Sigmoid colon (tissue), 7 donors: ENCODE measurements around the gene FAN1. TPM values are rescaled to one million over a fixed set of nuclear protein-coding genes. Genes with fewer than 3 reads are reported as not detected.

Experiments
- DNase-seq: peaks from one replicate; pipeline ENCODE4 v3.0.0-alpha.2; 2019
- H3K27ac ChIP-seq, 4 donors: fragments of 200-600 bp; sonication (generic); one replicate each; pipeline ENCODE4 v1.5.1; 2016 to 2019; ENCODE audit warnings: mild to moderate bottlenecking in 1 of 4
- H3K27me3 ChIP-seq, 3 donors: fragments of 200-600 bp; sonication (generic); one replicate each; pipeline ENCODE4 v1.5.1; 2019; ENCODE audit warnings: mild to moderate bottlenecking in 1 of 3
- H3K36me3 ChIP-seq, 4 donors: fragments of 200-600 bp; sonication (generic); one replicate each; pipeline ENCODE4 v1.5.1; 2016 to 2019
- H3K4me1 ChIP-seq, 4 donors: fragments of 200-600 bp; sonication (generic); one replicate each; pipeline ENCODE4 v1.5.1; 2017 to 2019
- H3K4me3 ChIP-seq, 4 donors: fragments of 200-600 bp; sonication (generic); one replicate each; pipeline ENCODE4 v1.5.1; 2017 to 2019; ENCODE audit warnings: mild to moderate bottlenecking in 2 of 4, moderate library complexity in 1 of 4
- H3K9me3 ChIP-seq, 4 donors: fragments of 200-600 bp in 3 of 4; sonication (generic) in 3 of 4; one replicate each; pipeline versions ENCODE4 v1.5.1 to v1.6.1; 2013 to 2019
- EP300 ChIP-seq, 4 donors: sonication (generic); formaldehyde crosslinking; IDR thresholded peaks; one replicate each; pipeline ENCODE4 v1.6.1; 2017; ENCODE audit warnings: antibody characterized with exemption in 4 of 4
- POLR2A ChIP-seq, 2 donors: fragments of 450-650 bp; IDR thresholded peaks; one replicate each; pipeline ENCODE4 v1.6.1; 2016; ENCODE audit warnings: antibody characterized with exemption in 2 of 2, mild to moderate bottlenecking in 2 of 2, moderate library complexity in 2 of 2
- POLR2AphosphoS5 ChIP-seq, 4 donors: sonication (generic); formaldehyde crosslinking; IDR thresholded peaks; one replicate each; pipeline ENCODE4 v1.6.1; 2017; ENCODE audit warnings: antibody characterized with exemption in 4 of 4
- WGBS, 2 donors: extraction: QIAGEN DNeasy Blood & Tissue Kit; methylation state at CpG; one replicate each; pipeline ENCODE4 v1.1.7; 2013; 5-methylcytosine and 5-hydroxymethylcytosine counted together
- intact Hi-C: fragments of 100-400 bp; cut with DNase I; formaldehyde crosslinking; loops from one replicate; pipeline ENCODE4 v1.15.1; 2023
- polyA plus RNA-seq, 3 donors: library from polyadenylated mRNA; stranded (reverse); fragments of 200-250 nt; gene quantifications; one replicate each; pipeline ENCODE4 v1.2.3, GENCODE V29; 2013
- total RNA-seq, 4 donors: library from RNA; depleted of rRNA; stranded (reverse); fragments of >200 nt; gene quantifications; one replicate each; pipeline ENCODE4 v1.1.0, GENCODE V29; 2016
- TF ChIP-seq, protein P1 (sequence below), 4 experiments: fragments of 450-650 bp in 3 of 4; fragments of 200-600 bp in 1 of 4; IDR thresholded peaks; one replicate each; pipeline ENCODE4 v1.5.1; 2016 to 2019; ENCODE audit warnings: antibody characterized with exemption in 4 of 4, mild to moderate bottlenecking in 3 of 4, moderate library complexity in 2 of 4
- donor health status: healthy with polysubstance abuse.
- donor health status: Bipolar disorder and iron deficiency.
- donor health status: healthy.

Gene FAN1
- total and polyA plus RNA-seq, 7 donors, result 3.6 to 20.8 (median 17.8) TPM

DNA sequence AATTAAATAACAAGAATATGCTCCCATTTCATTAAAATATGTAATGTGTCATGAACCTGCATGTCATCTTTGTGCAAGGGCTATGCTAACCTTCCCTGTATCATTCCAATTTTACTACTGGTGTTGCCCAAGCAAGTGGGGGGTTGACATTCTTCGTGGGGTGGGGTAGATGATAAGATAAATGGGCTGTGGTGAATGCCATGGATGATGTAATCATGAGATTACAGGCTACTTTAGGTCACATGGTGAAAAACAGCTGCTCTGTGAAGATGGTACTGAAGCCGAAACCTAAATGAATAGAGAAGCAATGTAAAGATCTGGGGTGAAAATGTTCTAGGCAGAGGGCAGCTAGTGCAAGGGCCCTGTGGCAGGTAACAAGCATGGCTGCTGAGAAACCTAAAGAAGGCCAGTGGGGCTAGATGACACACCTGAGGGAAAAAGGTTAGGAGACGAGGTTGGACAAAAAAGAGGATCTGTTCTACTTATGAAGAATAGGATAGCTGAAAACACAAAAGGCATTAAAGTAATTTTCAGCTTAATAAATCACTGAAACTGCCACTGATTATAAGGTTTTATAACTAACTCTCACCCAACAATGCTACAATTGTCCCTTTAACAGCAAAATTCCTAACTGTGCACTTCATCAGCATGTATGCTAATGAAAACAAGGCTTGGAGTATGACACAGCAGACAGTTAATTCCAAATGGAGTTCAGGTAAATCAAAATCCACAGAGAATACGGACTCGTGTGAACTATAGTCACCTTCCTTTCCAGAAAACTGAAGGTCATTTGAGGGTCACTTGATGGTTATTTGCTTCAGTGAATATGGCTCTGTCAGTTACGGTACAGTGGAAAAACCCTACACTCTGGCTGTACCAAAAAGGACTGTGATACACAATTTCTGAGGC lies 52.8 kb downstream of the FAN1 start:
- H3K27me3 ChIP-seq, result no peaks in the 10 kb centered on the region
- H3K4me1 ChIP-seq, result no peaks in the 10 kb centered on the region
- intact Hi-C loops, result no loop called here
- no peaks in the 10 kb centered on the region for H3K9me3 ChIP-seq
- peaks cover 39 to 97% (median 50%) of the 10 kb centered on the region in 4 donors for H3K36me3 ChIP-seq
- H3K27ac ChIP-seq, result no peak overlapping the region
- 87 to 90% methylated on average over 6 of the region's 6 CpGs for WGBS, 2 donors
- DNase-seq, result no peak
- TF ChIP-seq POLR2A (IDR thresholded peaks at IDR 0.05) (no peak), POLR2AphosphoS5 (IDR thresholded peaks at IDR 0.05) (no peak), EP300 (IDR thresholded peaks at IDR 0.05) (no peak)
- TF ChIP-seq, protein P1, sequence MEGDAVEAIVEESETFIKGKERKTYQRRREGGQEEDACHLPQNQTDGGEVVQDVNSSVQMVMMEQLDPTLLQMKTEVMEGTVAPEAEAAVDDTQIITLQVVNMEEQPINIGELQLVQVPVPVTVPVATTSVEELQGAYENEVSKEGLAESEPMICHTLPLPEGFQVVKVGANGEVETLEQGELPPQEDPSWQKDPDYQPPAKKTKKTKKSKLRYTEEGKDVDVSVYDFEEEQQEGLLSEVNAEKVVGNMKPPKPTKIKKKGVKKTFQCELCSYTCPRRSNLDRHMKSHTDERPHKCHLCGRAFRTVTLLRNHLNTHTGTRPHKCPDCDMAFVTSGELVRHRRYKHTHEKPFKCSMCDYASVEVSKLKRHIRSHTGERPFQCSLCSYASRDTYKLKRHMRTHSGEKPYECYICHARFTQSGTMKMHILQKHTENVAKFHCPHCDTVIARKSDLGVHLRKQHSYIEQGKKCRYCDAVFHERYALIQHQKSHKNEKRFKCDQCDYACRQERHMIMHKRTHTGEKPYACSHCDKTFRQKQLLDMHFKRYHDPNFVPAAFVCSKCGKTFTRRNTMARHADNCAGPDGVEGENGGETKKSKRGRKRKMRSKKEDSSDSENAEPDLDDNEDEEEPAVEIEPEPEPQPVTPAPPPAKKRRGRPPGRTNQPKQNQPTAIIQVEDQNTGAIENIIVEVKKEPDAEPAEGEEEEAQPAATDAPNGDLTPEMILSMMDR (IDR thresholded peaks at IDR 0.05), result no peak
- H3K4me3 ChIP-seq, result no peak overlapping the region

DNA sequence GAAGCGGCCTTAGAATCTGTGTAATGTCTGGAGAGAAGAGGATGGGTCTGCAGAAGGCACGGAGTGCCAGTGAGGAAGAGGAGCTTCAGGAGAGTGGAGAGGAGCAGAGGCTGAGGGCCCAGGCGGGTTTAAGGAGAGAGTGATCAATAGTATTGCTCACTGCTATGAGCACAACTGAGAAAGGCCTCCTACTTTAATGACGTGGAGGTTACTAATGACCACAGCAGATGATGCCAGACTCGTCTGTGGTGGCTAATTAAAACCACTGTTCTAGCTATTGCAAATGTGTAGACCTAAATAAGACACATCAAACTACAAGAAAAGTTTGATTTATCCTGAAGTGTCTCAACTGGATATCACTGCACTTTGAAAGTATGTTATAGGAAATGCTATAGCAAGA lies 54.5 kb downstream of the FAN1 start:
- TF ChIP-seq EP300 (IDR thresholded peaks at IDR 0.05) (no peak), POLR2AphosphoS5 (IDR thresholded peaks at IDR 0.05) (no peak), POLR2A (IDR thresholded peaks at IDR 0.05) (no peak)
- TF ChIP-seq, protein P1 (IDR thresholded peaks at IDR 0.05), result no peak
- Histone ChIP-seq H3K27ac (no peak overlapping the region), H3K4me3 (no peak overlapping the region), H3K9me3 (no peaks in the 10 kb centered on the region), H3K4me1 (no peaks in the 10 kb centered on the region), H3K27me3 (no peaks in the 10 kb centered on the region), H3K36me3 (peaks cover 22 to 85% (median 33%) of the 10 kb centered on the region in 4 donors)
- no peak for DNase-seq
- 94% methylated on average over 5 of the region's 5 CpGs for WGBS, 2 donors
- intact Hi-C loops, result no loop called here

DNA sequence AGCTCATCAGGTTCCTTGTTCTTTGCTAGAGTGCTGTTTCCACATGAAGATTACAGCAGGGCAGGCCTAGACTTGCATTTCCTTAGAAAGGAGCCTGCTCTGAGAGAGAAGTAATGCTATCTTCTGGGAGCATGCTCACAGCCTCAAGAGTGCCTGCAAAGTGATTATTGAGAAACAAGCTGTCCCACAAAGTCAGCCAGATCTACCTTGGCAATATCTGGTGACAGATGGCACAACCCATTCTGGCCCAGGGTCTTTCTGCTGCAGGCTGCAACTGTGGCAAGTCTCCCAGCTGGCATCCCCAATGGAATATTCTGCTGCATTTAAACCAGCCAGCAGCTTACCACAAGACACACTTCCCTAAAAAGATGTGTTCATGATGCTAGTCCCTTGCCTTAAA lies 58.4 kb downstream of the FAN1 start:
- TF ChIP-seq POLR2AphosphoS5 (IDR thresholded peaks at IDR 0.05), result no peak
- no peak for TF ChIP-seq POLR2A (IDR thresholded peaks at IDR 0.05)
- TF ChIP-seq, protein P1 (IDR thresholded peaks at IDR 0.05), result no peak
- TF ChIP-seq EP300 (IDR thresholded peaks at IDR 0.05), result no peak
- DNase-seq, result no peak

DNA sequence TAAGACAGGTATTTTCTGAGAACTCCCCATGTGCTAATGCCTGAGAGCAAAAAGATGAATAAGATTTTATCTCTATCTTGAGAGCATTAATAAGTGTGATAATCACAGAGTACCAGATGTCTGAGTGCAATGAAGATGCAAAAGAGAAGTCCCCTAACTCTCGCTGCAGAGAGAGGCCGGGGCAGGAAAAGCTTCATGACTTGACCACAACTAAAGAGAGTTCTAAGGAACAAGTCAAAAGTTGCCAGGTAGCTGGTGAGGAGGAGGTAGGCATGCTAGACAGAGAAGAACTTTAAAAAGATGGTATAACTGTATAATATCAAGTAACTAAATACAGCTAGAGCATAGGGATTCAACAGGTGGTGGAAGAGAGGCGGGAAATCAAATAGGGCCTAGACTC lies 58.9 kb downstream of the FAN1 start:
- Histone ChIP-seq H3K27ac (no peak overlapping the region), H3K4me1 (peaks cover 0 to 7% (median 0%) of the 10 kb centered on the region in 4 donors), H3K27me3 (no peaks in the 10 kb centered on the region), H3K9me3 (no peaks in the 10 kb centered on the region), H3K4me3 (no peak overlapping the region), H3K36me3 (peaks cover 6 to 70% (median 23%) of the 10 kb centered on the region in 4 donors)
- no peak for TF ChIP-seq POLR2A (IDR thresholded peaks at IDR 0.05)
- no peak for TF ChIP-seq POLR2AphosphoS5 (IDR thresholded peaks at IDR 0.05)
- 85 to 97% methylated on average over 3 of the region's 3 CpGs for WGBS, 2 donors
- intact Hi-C loops, result no loop called here
- DNase-seq, result no peak

More for the DNA sequence above, 58.4 kb downstream of the FAN1 start:
- Histone ChIP-seq H3K27ac (no peak overlapping the region), H3K9me3 (no peaks in the 10 kb centered on the region), H3K27me3 (no peaks in the 10 kb centered on the region), H3K4me3 (no peak overlapping the region), H3K36me3 (peaks cover 9 to 70% (median 25%) of the 10 kb centered on the region in 4 donors), H3K4me1 (peaks cover 0 to 7% (median 0%) of the 10 kb centered on the region in 4 donors)
- intact Hi-C loops, result no loop called here

DNA sequence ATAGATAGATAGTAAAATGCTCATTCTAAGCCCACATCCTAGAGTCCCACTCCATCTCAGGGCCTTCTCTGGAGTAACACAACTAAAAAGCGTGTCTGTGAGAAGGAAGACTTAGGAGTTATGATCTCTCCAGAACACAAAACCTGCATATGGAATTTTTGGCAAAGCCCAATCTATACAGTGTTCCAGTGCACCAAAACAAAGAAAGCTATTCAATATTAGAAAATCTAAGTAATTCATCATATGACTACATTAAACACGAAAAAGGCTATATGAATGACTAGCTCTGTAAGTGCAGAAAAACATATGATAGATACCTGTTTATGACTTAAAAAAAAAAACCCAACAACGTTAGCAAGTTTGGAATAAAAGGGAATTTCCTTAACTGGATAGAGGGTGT lies 60.0 kb downstream of the FAN1 start:
- 74 to 81% methylated on average over 3 of the region's 3 CpGs for WGBS, 2 donors
- Histone ChIP-seq H3K36me3 (peaks cover 0 to 62% (median 12%) of the 10 kb centered on the region in 4 donors), H3K9me3 (no peaks in the 10 kb centered on the region), H3K4me1 (peaks cover 0 to 7% (median 1%) of the 10 kb centered on the region in 4 donors), H3K27ac (no peak overlapping the region), H3K27me3 (no peaks in the 10 kb centered on the region), H3K4me3 (no peak overlapping the region)
- no peak for DNase-seq
- intact Hi-C loops, result no loop called here
- no peak for TF ChIP-seq EP300 (IDR thresholded peaks at IDR 0.05)
- no peak for TF ChIP-seq POLR2A (IDR thresholded peaks at IDR 0.05)
- TF ChIP-seq POLR2AphosphoS5 (IDR thresholded peaks at IDR 0.05), result no peak
- TF ChIP-seq, protein P1 (IDR thresholded peaks at IDR 0.05), result no peak
